T-cell (primary cell): Measurements from ENCODE around the gene FOXL1. TPM values are rescaled to one million over a fixed set of nuclear protein-coding genes. Genes with fewer than 3 reads are reported as not detected.

Experiments
- ATAC-seq, 4 experiments: fragments of 200-7000 bp in 3 of 4; fragments of 150-1000 bp in 1 of 4; cut with Tn5 transposase; replicated peaks in 1 of 4; 1 replicate in 3 of 4; 2 replicates in 1 of 4; pipeline ENCODE4 v1.10.0; 2021; ENCODE audit warnings: moderate library complexity in 3 of 4, mild to moderate bottlenecking in 2 of 4, moderate number of reproducible peaks in 1 of 4
- CTCF ChIA-PET, 2 donors: fragments of 300-600 bp; sonication (Branson Sonifier 250); formaldehyde crosslinking; loops; one replicate each; lab custom pipeline; 2022; ENCODE audit warnings: antibody characterized with exemption in 2 of 2; lab: Charles Lee
- POLR2A ChIA-PET, 2 donors: fragments of 300-600 bp; sonication (Branson Sonifier 250); formaldehyde crosslinking; loops; one replicate each; lab custom pipeline; 2022; ENCODE audit warnings: antibody characterized with exemption in 2 of 2; lab: Charles Lee
- DNase-seq, 35 experiments: peaks; one replicate each; pipeline versions ENCODE4 v3.0.0 to v3.0.0-alpha.2; 2013 to 2023
- H3K27ac ChIP-seq: one replicate; pipeline ENCODE4 v1.5.1; 2013; ENCODE audit warnings: low read length
- H3K27me3 ChIP-seq, 2 experiments: replicated peaks in 1 of 2; 1 replicate in 1 of 2; 2 replicates in 1 of 2; pipeline versions ENCODE4 v1.6.1 to v1.7.0; 2013; ENCODE audit warnings: low read length in 1 of 2, mixed read lengths in 1 of 2; ENCODE audit not compliant: control insufficient read depth in 2 of 2, insufficient read depth in 2 of 2; ENCODE audit errors: extremely low read depth in 1 of 2
- H3K36me3 ChIP-seq, 2 donors: 1 replicate in 1 of 2; 2 replicates in 1 of 2; pipeline versions ENCODE4 v1.6.1 to v1.7.0; 2013; ENCODE audit warnings: low read length in 1 of 2; ENCODE audit not compliant: control insufficient read depth in 2 of 2, insufficient read depth in 1 of 2; ENCODE audit errors: extremely low read depth in 1 of 2
- H3K4me1 ChIP-seq, 2 experiments: 1 replicate in 1 of 2; 2 replicates in 1 of 2; pipeline versions ENCODE4 v1.6.1 to v1.7.0; 2013; ENCODE audit warnings: low read length in 2 of 2, mixed read lengths in 1 of 2; ENCODE audit not compliant: insufficient read depth in 2 of 2, control insufficient read depth in 1 of 2; ENCODE audit errors: extremely low read depth in 1 of 2
- H3K4me3 ChIP-seq, 2 donors: 1 replicate in 1 of 2; 2 replicates in 1 of 2; pipeline versions ENCODE4 v1.5.1 to v1.7.0; 2013; ENCODE audit warnings: mild to moderate bottlenecking in 2 of 2, low read length in 1 of 2, moderate library complexity in 1 of 2; ENCODE audit not compliant: control insufficient read depth in 1 of 2; ENCODE audit errors: extremely low read depth in 1 of 2
- H3K9me3 ChIP-seq: 2 replicates; pipeline ENCODE4 v1.7.0; 2013
- H3K27ac Mint-ChIP-seq, 2 donors: one replicate each; pipeline ENCODE4 v1.8.0; 2020 to 2021; ENCODE audit warnings: mild to moderate bottlenecking in 2 of 2, mixed read lengths in 2 of 2
- H3K27me3 Mint-ChIP-seq, 2 donors: one replicate each; pipeline ENCODE4 v1.8.0; 2021 to 2022; ENCODE audit warnings: mixed read lengths in 2 of 2
- H3K36me3 Mint-ChIP-seq: one replicate; pipeline ENCODE4 v1.8.0; 2021; ENCODE audit warnings: mixed read lengths
- H3K4me1 Mint-ChIP-seq, 3 donors: one replicate each; pipeline ENCODE4 v1.8.0; 2020 to 2022; ENCODE audit warnings: mixed read lengths in 3 of 3, mild to moderate bottlenecking in 1 of 3
- H3K4me3 Mint-ChIP-seq, 3 donors: one replicate each; pipeline ENCODE4 v1.8.0; 2020 to 2022; ENCODE audit warnings: mild to moderate bottlenecking in 3 of 3, mixed read lengths in 3 of 3, moderate library complexity in 3 of 3
- H3K9me3 Mint-ChIP-seq, 3 donors: one replicate each; pipeline ENCODE4 v1.8.0; 2020 to 2022; ENCODE audit warnings: mixed read lengths in 3 of 3
- WGBS: methylation state at CpG from one replicate; pipeline ENCODE4 v1.1.5; 2013; ENCODE audit warnings: missing lambda C conversion rate; ENCODE audit not compliant: insufficient coverage; 5-methylcytosine and 5-hydroxymethylcytosine counted together
- total RNA-seq, 35 experiments: library from RNA in 6 of 35; stranded (reverse) in 6 of 35; fragments of 120-200 nt in 1 of 35; gene quantifications; one replicate each; pipeline versions ENCODE4 v1.2.1 to v1.2.4 and lab custom pipeline; 2013 to 2026

The FOXL1 gene
- total RNA-seq, 5 donors from 2014 or later (not counting 1 experiment from before 2014, with no cell fraction given) = not detected

DNA sequence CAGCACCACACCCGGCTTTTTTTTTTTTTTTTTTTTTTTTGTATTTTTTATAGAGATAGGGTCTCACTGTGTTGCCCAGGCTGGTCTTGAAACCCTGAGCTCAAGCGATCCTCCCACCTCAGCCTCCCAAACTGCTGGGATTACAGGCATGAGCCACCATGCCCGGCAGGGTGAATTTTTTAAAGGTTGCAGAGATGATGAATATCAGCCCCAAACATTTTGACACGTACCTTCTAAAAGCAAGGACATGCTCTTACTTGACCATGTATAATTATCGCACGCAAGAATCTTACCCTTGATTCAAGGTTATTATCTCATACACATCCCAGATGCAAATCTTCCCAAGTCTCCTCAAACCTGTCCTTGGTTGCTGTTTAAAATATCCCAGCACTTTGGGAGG is 16.0 kb upstream of the FOXL1 start:
- CTCF ChIA-PET = interaction anchor here (0.6 to 0.7 kb wide), 4 partner anchors 15 to 1256 kb away, joined by 3 to 8 read pairs (median 4); no protein-coding TSS in a partner anchor
- peaks cover 38 to 63% of the 10 kb centered on the region in 2 donors for H3K27me3 Mint-ChIP-seq
- H3K27me3 ChIP-seq = peaks cover 7 to 69% of the 10 kb centered on the region in 2 experiments
- no peaks in the 10 kb centered on the region for H3K9me3 Mint-ChIP-seq
- H3K4me1 Mint-ChIP-seq = peaks cover 19 to 25% (median 20%) of the 10 kb centered on the region in 3 donors
- H3K36me3 ChIP-seq = no peaks in the 10 kb centered on the region
- no peak overlapping the region for H3K4me3 Mint-ChIP-seq
- ATAC-seq (no peak), DNase-seq (no peak)
- peaks cover 4 to 26% of the 10 kb centered on the region in 2 experiments for H3K4me1 ChIP-seq
- no peak overlapping the region for H3K27ac Mint-ChIP-seq
- H3K9me3 ChIP-seq = no peaks in the 10 kb centered on the region
- H3K4me3 ChIP-seq = no peak overlapping the region
- WGBS = 82% methylated on average over 3 of the region's 6 CpGs
- H3K36me3 Mint-ChIP-seq = no peaks in the 10 kb centered on the region
- H3K27ac ChIP-seq = no peak overlapping the region
- POLR2A ChIA-PET = no interaction called here

DNA sequence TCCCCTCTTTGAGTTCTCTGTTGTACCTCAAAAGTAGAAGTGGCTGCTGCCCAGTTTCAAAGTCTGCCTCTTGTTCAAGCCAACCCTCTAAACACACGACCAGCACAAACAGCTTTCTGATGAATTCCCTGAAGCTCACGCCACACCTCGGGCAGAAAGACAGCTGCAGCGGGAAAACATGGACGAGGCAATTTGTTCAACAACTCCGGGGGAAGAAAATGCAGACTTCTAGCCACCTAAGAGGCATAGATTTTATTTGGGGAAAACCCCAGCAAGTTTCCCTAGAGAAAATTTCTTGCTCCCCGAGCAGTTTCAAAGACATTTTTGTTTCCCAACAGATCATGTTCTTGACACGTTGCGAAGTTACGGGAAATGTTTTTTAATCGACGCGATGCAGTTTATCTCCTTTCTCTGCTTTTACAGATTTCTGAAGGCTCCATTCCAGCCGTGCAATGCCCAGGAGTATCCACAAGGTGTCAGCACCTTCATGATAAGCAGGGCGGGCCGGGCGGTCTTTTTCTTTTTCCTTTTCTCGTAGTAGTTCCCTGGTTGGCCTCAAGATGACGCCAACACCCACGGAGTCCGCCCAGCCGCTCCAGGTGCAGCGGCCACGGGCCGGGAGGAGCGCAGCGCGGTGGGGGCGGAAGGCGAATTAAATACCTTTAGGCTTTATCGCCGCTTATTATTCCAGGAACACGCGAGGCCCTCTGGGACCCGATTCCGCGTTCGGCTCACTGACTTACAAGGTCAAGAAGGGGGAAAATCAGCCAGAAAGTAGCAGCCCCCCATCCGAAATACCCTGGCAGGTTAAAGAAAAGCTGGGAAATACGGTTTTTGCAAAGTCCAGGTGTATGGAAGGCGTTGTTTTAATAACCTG is 14.6 kb upstream of the FOXL1 start:
- WGBS = 0% methylated on average over 33 of the region's 41 CpGs
- no peaks in the 10 kb centered on the region for H3K36me3 Mint-ChIP-seq
- Histone ChIP-seq H3K27ac (no peak overlapping the region), H3K9me3 (no peaks in the 10 kb centered on the region), H3K4me3 (peak overlapping the region in 1 of 2 donors; percentile 35), H3K27me3 (peaks cover 7 to 76% of the 10 kb centered on the region in 2 experiments), H3K4me1 (peaks cover 4 to 28% of the 10 kb centered on the region in 2 experiments), H3K36me3 (no peaks in the 10 kb centered on the region)
- no peaks in the 10 kb centered on the region for H3K9me3 Mint-ChIP-seq
- ATAC-seq (peak; percentile 89 to 99 (median 92)), DNase-seq (peak; percentile 71 to 91 (median 81))
- peaks cover 19 to 28% (median 20%) of the 10 kb centered on the region in 3 donors for H3K4me1 Mint-ChIP-seq
- CTCF ChIA-PET = interaction anchor here (0.9 to 1.8 kb wide), 5 partner anchors 10 to 1073 kb away, joined by 3 to 6 read pairs (median 4); no protein-coding TSS in a partner anchor
- peak overlapping the region; percentile 39 to 68 (median 56) for H3K4me3 Mint-ChIP-seq
- POLR2A ChIA-PET = no interaction called here
- no peak overlapping the region for H3K27ac Mint-ChIP-seq
- H3K27me3 Mint-ChIP-seq = peaks cover 43 to 64% of the 10 kb centered on the region in 2 donors

DNA sequence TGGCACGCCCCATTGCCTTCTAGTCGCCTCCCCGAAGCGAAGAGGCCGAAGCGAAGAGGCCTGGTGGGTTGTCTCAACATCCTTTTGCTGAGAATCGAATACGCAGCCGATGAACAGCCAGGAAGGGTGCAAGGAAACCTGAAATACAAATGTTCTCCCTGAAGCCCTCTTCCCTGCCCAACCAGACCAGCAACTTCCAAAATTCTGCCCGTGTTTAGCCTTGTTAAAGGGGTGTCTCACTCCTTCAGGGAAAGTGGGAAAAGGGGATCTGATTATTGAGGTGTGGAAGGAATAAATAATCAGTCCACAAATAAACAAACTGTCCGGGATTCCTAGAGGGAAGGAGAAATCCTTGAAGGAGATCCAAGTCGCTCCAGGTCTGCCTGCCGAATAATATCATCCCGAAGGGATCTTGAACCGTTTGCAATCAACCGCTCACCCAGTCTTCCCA is 13.1 kb upstream of the FOXL1 start:
- no peaks in the 10 kb centered on the region for H3K9me3 Mint-ChIP-seq
- H3K4me3 Mint-ChIP-seq = peak overlapping the region in 2 of 3 donors; percentile 13 to 68
- H3K27ac ChIP-seq = no peak overlapping the region
- H3K9me3 ChIP-seq = no peaks in the 10 kb centered on the region
- H3K36me3 Mint-ChIP-seq = no peaks in the 10 kb centered on the region
- ATAC-seq (no peak), DNase-seq (no peak)
- peaks cover 10 to 69% of the 10 kb centered on the region in 2 experiments for H3K27me3 ChIP-seq
- H3K4me1 ChIP-seq = peaks cover 4 to 28% of the 10 kb centered on the region in 2 experiments
- H3K36me3 ChIP-seq = no peaks in the 10 kb centered on the region
- WGBS = 53% methylated on average over 12 of the region's 16 CpGs
- ChIA-PET CTCF (interaction anchor here in 1 of 2 donors (0.7 to 1.8 kb wide), 6 partner anchors 9 to 1071 kb away, joined by 4 to 6 read pairs (median 4); no protein-coding TSS in a partner anchor), POLR2A (no interaction called here)
- no peak overlapping the region for H3K27ac Mint-ChIP-seq
- H3K4me1 Mint-ChIP-seq = peaks cover 19 to 32% (median 20%) of the 10 kb centered on the region in 3 donors
- H3K27me3 Mint-ChIP-seq = peaks cover 46 to 68% of the 10 kb centered on the region in 2 donors
- H3K4me3 ChIP-seq = no peak overlapping the region

DNA sequence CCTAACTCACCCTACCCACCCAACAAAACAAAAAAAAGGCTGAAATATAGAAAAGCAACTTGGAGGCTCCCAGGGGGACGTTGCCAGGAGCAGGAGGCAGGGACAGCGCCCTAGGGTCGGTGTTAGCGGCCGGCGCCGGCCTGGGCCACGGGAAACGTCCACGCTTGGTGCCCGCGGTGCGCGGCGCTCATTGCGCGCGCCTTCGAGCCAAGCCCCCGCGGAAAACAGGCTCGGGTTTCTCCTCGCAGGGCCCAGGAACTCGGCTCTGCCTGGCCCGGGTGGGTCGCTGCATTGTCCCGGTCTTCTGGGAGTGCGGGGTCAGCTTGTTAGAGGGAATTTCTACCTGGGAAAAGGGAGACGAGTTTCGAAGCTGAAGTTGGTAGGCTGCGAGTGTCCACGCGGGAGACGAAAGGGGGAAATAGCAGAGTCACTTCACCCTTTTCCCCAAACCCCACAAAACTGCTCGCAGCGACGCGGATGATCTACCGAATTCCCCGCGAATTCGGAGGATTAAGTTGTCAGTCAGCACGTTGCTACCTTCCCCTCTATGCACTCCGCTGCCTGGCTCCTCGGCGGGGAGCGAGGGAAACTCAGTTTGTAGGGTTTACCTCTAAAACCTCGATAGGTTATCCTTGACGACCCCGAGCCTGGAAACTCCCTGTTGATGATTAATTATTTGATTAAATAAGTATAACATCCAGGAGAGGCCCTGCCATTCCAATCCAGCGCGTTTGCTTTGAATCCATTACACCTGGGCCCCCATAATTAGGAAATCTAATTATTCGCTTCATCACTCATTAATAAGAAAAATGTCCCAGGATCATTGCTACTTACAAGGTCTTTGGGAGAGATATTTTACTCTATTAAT is 12.5 kb upstream of the FOXL1 start:
- H3K4me3 Mint-ChIP-seq = peak overlapping the region in 2 of 3 donors; percentile 13 to 68

DNA sequence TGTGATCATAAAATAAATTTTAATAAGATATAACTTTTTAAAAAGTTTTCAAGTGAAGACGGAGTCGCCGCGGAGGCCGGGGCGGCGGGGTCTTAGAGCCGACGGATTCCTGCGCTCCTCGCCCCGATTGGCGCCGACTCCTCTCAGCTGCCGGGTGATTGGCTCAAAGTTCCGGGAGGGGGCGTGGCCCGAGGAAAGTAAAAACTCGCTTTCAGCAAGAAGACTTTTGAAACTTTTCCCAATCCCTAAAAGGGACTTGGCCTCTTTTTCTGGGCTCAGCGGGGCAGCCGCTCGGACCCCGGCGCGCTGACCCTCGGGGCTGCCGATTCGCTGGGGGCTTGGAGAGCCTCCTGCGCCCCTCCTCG is 11.8 kb upstream of the FOXL1 start, which contains the start of gene FOXC2:
TSS of gene FOXC2 (plus strand) at position 229 of the 365 bp plus-strand sequence. CDS start 507 bp downstream, outside the sequence.
- WGBS = 2% methylated on average over 15 of the region's 30 CpGs
- H3K27me3 Mint-ChIP-seq = peaks cover 52 to 74% of the 10 kb centered on the region in 2 donors
- DNase-seq = peak in 27 of 35 experiments; percentile 17 to 63 (median 36)
- no peaks in the 10 kb centered on the region for H3K9me3 Mint-ChIP-seq
- CTCF ChIA-PET = no interaction called here
- peak within 1 kb of the TSS; percentile 6 to 68 (median 21) for H3K4me3 Mint-ChIP-seq
- POLR2A ChIA-PET = no interaction called here
- no peak within 1 kb of the TSS for H3K27ac Mint-ChIP-seq
- Histone ChIP-seq H3K4me3 (peak within 1 kb of the TSS in 1 of 2 donors; percentile 26), H3K27me3 (peaks cover 10 to 70% of the 10 kb centered on the region in 2 experiments), H3K9me3 (no peaks in the 10 kb centered on the region), H3K36me3 (no peaks in the 10 kb centered on the region), H3K4me1 (peaks cover 4 to 28% of the 10 kb centered on the region in 2 experiments), H3K27ac (no peak within 1 kb of the TSS)
- no peaks in the 10 kb centered on the region for H3K36me3 Mint-ChIP-seq
- H3K4me1 Mint-ChIP-seq = peaks cover 19 to 32% (median 20%) of the 10 kb centered on the region in 3 donors
- peak in 1 of 4 experiments; percentile 66 for ATAC-seq

More for the DNA sequence above, 12.5 kb upstream of the FOXL1 start:
- Histone ChIP-seq H3K27me3 (peaks cover 10 to 70% of the 10 kb centered on the region in 2 experiments), H3K4me1 (peaks cover 4 to 28% of the 10 kb centered on the region in 2 experiments), H3K4me3 (peak overlapping the region in 1 of 2 donors; percentile 8), H3K36me3 (no peaks in the 10 kb centered on the region), H3K9me3 (no peaks in the 10 kb centered on the region), H3K27ac (no peak overlapping the region)
- 8% methylated on average over 32 of the region's 53 CpGs for WGBS
- CTCF ChIA-PET = no interaction called here
- Mint-ChIP-seq H3K36me3 (no peaks in the 10 kb centered on the region), H3K27me3 (peaks cover 47 to 69% of the 10 kb centered on the region in 2 donors), H3K9me3 (no peaks in the 10 kb centered on the region), H3K27ac (no peak overlapping the region), H3K4me1 (peaks cover 19 to 32% (median 20%) of the 10 kb centered on the region in 3 donors)
- DNase-seq (no peak), ATAC-seq (no peak)
- POLR2A ChIA-PET = no interaction called here
